Measurements from ENCODE around the gene CEACAM4.
"Not testable (repeated sequence)": the region's sequence is repeated elsewhere in the genome, so short reads cannot be mapped to it uniquely, and the experiment has no call there.

The CEACAM4 gene

DNA sequence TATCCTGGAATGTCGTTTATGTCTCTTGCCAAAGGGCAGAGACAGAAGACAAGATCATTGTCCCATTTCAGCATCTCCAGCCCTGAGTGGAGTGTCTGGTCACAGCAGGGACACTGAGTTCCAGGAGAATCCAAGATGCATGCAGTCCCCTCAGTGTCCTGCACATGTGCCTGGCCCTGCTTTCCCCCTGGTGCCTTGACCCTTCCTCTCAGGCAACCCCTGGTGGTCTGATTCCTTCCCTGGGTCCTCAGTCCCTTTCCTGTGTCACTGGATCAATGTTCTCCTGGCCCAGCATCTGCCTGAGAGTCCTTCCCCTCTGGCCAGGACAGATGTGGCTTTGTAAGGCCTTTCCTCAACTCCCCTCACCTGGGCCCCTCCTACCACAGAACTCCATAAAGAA lies 41.9 kb downstream of the CEACAM4 start:
- peaks cover 89% of the 10 kb centered on the region for H3K36me3 ChIP-seq
- H3K27ac ChIP-seq: no peak overlapping the region
- no peaks in the 10 kb centered on the region for H3K27me3 ChIP-seq
- peaks cover 24 to 35% of the 10 kb centered on the region in 2 experiments for H3K4me1 ChIP-seq (ENCODE audit: control insufficient read depth in 1 of 2, insufficient read depth in 1 of 2, low read depth in 1 of 2, low read length in 1 of 2)
- TF ChIP-seq, protein P1, sequence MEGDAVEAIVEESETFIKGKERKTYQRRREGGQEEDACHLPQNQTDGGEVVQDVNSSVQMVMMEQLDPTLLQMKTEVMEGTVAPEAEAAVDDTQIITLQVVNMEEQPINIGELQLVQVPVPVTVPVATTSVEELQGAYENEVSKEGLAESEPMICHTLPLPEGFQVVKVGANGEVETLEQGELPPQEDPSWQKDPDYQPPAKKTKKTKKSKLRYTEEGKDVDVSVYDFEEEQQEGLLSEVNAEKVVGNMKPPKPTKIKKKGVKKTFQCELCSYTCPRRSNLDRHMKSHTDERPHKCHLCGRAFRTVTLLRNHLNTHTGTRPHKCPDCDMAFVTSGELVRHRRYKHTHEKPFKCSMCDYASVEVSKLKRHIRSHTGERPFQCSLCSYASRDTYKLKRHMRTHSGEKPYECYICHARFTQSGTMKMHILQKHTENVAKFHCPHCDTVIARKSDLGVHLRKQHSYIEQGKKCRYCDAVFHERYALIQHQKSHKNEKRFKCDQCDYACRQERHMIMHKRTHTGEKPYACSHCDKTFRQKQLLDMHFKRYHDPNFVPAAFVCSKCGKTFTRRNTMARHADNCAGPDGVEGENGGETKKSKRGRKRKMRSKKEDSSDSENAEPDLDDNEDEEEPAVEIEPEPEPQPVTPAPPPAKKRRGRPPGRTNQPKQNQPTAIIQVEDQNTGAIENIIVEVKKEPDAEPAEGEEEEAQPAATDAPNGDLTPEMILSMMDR (IDR thresholded peaks at IDR 0.05): no peak
- H3K9me3 ChIP-seq: no peaks in the 10 kb centered on the region
- H3K4me3 ChIP-seq (ENCODE audit: low read depth in 1 of 2, low read length in 1 of 2): no peak overlapping the region

DNA sequence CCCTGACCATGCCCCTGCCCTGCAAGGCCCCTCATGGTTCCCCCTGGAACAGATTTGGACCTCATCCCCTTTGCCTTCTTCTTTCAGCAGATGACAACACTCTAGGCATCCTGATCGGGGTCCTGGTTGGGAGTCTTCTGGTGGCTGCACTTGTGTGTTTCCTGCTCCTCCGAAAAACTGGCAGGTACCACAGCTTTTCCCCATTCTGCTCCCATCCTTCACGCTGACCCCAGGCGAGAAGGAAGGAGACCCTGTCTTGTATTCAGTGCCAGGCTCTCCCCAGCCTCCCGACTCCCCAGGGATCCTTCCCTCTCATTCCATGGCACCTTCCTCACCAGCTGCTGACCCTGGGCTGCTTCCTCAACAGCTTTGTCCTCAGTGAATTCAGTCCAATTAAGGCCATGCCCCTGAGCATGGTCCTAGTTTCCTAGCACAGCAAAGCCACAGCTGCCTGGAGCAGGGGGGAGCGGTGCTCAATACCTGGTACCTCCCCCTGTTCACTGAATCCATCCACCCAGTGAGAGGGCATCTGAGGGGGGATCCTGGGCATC lies 42.5 kb downstream of the CEACAM4 start:
- no peak overlapping the region for H3K4me3 ChIP-seq (ENCODE audit: low read depth in 1 of 2, low read length in 1 of 2)
- H3K36me3 ChIP-seq: peaks cover 94% of the 10 kb centered on the region
- no peak overlapping the region for H3K27ac ChIP-seq
- H3K4me1 ChIP-seq (ENCODE audit: control insufficient read depth in 1 of 2, insufficient read depth in 1 of 2, low read depth in 1 of 2, low read length in 1 of 2): peaks cover 24 to 35% of the 10 kb centered on the region in 2 experiments
- no peaks in the 10 kb centered on the region for H3K9me3 ChIP-seq
- TF ChIP-seq, protein P1 (IDR thresholded peaks at IDR 0.05): no peak
- no peaks in the 10 kb centered on the region for H3K27me3 ChIP-seq

DNA sequence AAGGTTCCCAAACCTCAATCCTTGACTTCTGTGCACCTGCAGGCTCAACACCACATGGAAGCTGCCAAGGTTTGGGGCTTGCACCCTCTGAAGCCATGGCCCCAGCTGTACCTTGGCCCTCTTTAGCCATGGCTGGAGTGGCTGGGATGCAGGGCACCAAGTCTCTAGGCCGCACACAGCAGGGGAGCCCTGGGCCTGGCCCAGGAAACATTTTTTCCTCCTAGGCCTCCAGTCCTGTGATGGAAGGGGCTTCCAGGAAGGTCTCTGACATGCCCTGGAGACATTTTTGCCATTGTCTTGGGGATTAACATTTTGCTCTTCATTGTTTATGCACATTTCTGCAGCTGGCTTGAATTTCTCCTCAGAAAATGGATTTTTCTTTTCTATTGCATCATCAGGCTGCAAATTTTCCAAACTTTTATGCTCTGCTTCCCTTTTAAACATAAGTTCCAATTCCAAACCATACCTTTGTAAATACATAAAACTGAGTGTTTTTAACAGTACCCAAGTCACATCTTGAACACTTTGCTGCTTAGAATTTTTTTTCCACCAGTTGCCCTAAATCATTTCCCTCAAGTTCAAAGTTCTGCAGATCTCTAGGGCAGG lies 44.2 kb downstream of the CEACAM4 start:
- Histone ChIP-seq H3K4me1 (ENCODE audit: control insufficient read depth in 1 of 2, insufficient read depth in 1 of 2, low read depth in 1 of 2, low read length in 1 of 2) (peaks cover 31 to 44% of the 10 kb centered on the region in 2 experiments), H3K36me3 (peaks cover 81% of the 10 kb centered on the region)
- not testable (repeated sequence) for H3K9me3 ChIP-seq; H3K27ac ChIP-seq; H3K4me3 ChIP-seq (ENCODE audit: low read depth in 1 of 2, low read length in 1 of 2); H3K27me3 ChIP-seq

DNA sequence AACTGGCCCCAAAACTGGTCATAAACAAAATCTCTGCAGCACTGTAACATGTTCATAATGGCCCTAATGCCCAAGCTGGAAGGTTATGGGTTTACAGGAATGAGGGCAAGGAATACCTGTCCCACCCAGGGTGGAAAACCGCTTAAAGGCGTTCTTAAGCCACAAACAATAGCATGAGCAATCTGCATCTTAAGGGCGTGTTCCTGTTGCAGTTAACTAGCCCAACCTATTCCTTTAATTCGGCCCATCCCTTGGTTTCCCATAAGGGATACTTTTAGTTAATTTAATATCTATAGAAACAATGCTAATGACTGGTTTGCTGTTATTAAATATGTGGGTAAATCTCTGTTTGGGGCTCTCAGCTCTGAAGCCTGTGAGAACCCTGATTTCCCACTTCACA lies 45.8 kb downstream of the CEACAM4 start:
- H3K9me3 ChIP-seq; H3K27ac ChIP-seq; H3K4me3 ChIP-seq (ENCODE audit: low read depth in 1 of 2, low read length in 1 of 2); H3K27me3 ChIP-seq: not testable (repeated sequence)
- peaks cover 65% of the 10 kb centered on the region for H3K36me3 ChIP-seq
- peaks cover 48 to 60% of the 10 kb centered on the region in 2 experiments for H3K4me1 ChIP-seq (ENCODE audit: control insufficient read depth in 1 of 2, insufficient read depth in 1 of 2, low read depth in 1 of 2, low read length in 1 of 2)

DNA sequence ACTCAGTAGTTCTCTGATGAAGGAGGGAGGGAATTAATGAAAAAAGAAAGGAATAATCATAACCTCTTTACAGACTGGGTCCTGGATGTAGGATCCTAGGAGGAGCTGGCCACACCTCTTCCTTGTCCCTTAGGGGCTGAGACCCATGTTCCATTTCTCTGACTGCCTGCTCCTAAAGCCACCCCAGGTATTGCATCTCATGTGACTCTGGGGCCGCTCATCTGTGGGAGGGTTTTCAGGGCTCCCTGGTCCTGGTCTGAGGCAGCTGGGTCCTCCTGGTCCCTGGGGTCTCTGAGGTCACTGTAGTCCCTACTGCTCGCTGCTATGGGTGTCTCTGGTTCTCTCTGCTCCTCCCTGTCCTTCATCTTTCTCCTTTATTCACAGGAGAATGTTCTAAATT lies 48.0 kb downstream of the CEACAM4 start:
- H3K4me3 ChIP-seq (ENCODE audit: low read depth in 1 of 2, low read length in 1 of 2): peak overlapping the region; percentile 70 to 73
- H3K4me1 ChIP-seq (ENCODE audit: control insufficient read depth in 1 of 2, insufficient read depth in 1 of 2, low read depth in 1 of 2, low read length in 1 of 2): peaks cover 57 to 74% of the 10 kb centered on the region in 2 experiments
- no peaks in the 10 kb centered on the region for H3K9me3 ChIP-seq
- H3K36me3 ChIP-seq: peaks cover 44% of the 10 kb centered on the region
- TF ChIP-seq, protein P1 (IDR thresholded peaks at IDR 0.05): no peak
- no peaks in the 10 kb centered on the region for H3K27me3 ChIP-seq
- peak overlapping the region; percentile 97 for H3K27ac ChIP-seq

DNA sequence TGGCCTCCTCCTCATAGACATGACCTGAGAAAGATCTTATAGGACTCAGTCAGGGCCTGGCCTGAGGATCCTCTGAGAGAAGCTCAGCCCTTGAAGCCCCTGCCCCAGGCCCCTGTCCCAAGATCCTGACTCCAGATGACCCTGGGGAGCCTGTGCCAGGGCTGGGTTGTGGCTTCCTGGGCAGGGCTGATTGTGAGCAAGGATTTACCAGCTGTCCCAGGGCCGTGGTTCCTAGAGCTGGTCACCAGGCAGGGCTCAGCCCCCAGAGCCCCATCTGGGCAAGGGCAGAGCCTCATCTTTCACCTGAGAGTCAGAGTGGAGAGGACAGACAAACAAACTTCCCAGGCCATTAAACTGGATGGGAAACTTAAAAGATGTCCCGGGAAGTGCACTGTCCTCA lies 49.0 kb downstream of the CEACAM4 start:
- peak overlapping the region; percentile 97 for H3K27ac ChIP-seq
- H3K9me3 ChIP-seq: no peaks in the 10 kb centered on the region
- peaks cover 35% of the 10 kb centered on the region for H3K36me3 ChIP-seq
- peaks cover 57 to 70% of the 10 kb centered on the region in 2 experiments for H3K4me1 ChIP-seq (ENCODE audit: control insufficient read depth in 1 of 2, insufficient read depth in 1 of 2, low read depth in 1 of 2, low read length in 1 of 2)
- H3K4me3 ChIP-seq (ENCODE audit: low read depth in 1 of 2, low read length in 1 of 2): peak overlapping the region; percentile 70 to 73
- TF ChIP-seq, protein P1 (IDR thresholded peaks at IDR 0.05): no peak
- H3K27me3 ChIP-seq: no peaks in the 10 kb centered on the region
